Breast epithelium (tissue), 3 donors: ENCODE results near the gene ADAM30.

Experiments used
- CTCF ChIP-seq, 3 donors: fragments of 450-650 bp; IDR thresholded peaks; one replicate each; pipeline ENCODE4 v1.5.1; 2016 to 2017; ENCODE audit warnings: antibody characterized with exemption in 3 of 3, mild to moderate bottlenecking in 3 of 3, moderate library complexity in 3 of 3
- POLR2AphosphoS5 ChIP-seq, 3 donors: sonication (generic); formaldehyde crosslinking; IDR thresholded peaks; one replicate each; pipeline ENCODE4 v1.6.1; 2017; ENCODE audit warnings: antibody characterized with exemption in 3 of 3

- no peak for TF ChIP-seq CTCF (IDR thresholded peaks at IDR 0.05)
- TF ChIP-seq POLR2AphosphoS5 (IDR thresholded peaks at IDR 0.05): no peak
Measured at GRCh38 chr1:119914071-119914470, 17.8 kb upstream of the ADAM30 start.
